Body of pancreas (tissue), 4 donors: ENCODE results near the gene MFSD2A. TPM values are rescaled to one million over a fixed set of nuclear protein-coding genes. Genes with fewer than 3 reads are reported as not detected.

Experiments
- ATAC-seq: fragments of 150-250 bp; one replicate; pipeline ENCODE4 v1.9.1; 2016
- DNase-seq, 4 donors: peaks; one replicate each; pipeline ENCODE4 v3.0.0-alpha.2; 2019
- H3K27ac ChIP-seq, 4 donors: fragments of 200-600 bp; sonication (generic); 1 replicate in 3 of 4; 2 replicates in 1 of 4; pipeline versions ENCODE4 v1.5.1 to v1.6.1; 2016 to 2019; ENCODE audit warnings: mild to moderate bottlenecking in 1 of 4, mixed read lengths in 1 of 4, moderate library complexity in 1 of 4
- H3K27me3 ChIP-seq, 2 donors: fragments of 200-600 bp; sonication (generic); one replicate each; pipeline ENCODE4 v1.6.0; 2016; ENCODE audit warnings: mild to moderate bottlenecking in 1 of 2
- H3K36me3 ChIP-seq, 2 donors: fragments of 200-600 bp; sonication (generic); replicated peaks in 1 of 2; 2 replicates each; pipeline ENCODE4 v1.5.1; 2016; ENCODE audit warnings: low read depth in 2 of 2; ENCODE audit not compliant: insufficient read depth in 1 of 2
- H3K4me1 ChIP-seq: fragments of 200-600 bp; sonication (generic); one replicate; pipeline ENCODE4 v1.6.0; 2016
- H3K4me3 ChIP-seq, 2 donors: fragments of 200-600 bp; sonication (generic); 1 replicate in 1 of 2; 2 replicates in 1 of 2; pipeline ENCODE4 v1.5.1; 2016 to 2019
- H3K9me3 ChIP-seq, 3 donors: fragments of 200-600 bp; sonication (generic); 1 replicate in 2 of 3; 2 replicates in 1 of 3; pipeline ENCODE4 v1.5.1; 2016
- CTCF ChIP-seq, 7 experiments: fragments of 450-650 bp in 4 of 7; fragments of 200-600 bp in 3 of 7; sonication (generic) in 3 of 7; IDR thresholded peaks; one replicate each; pipeline ENCODE4 v1.5.1; 2016 to 2019; ENCODE audit warnings: antibody characterized with exemption in 7 of 7
- POLR2A ChIP-seq, 3 donors: fragments of 450-650 bp; IDR thresholded peaks; one replicate each; pipeline ENCODE4 v1.6.1; 2016; ENCODE audit warnings: antibody characterized with exemption in 3 of 3, mild to moderate bottlenecking in 2 of 3
- WGBS, 2 donors: methylation state at CpG; one replicate each; pipeline ENCODE4 v1.1.5; 2017; 5-methylcytosine and 5-hydroxymethylcytosine counted together
- intact Hi-C: fragments of 100-400 bp; cut with DNase I; formaldehyde crosslinking; loops from one replicate; pipeline ENCODE4 v1.15.1; 2023
- total RNA-seq, 2 donors: library from RNA; depleted of rRNA; stranded (reverse); fragments of >200 nt; gene quantifications; one replicate each; pipeline ENCODE4 v1.1.0, GENCODE V29; 2016

MFSD2A gene
- total RNA-seq, result under 1 TPM; 0.33 to 0.52 TPM

- H3K27ac ChIP-seq, result no peak within 1 kb of the TSS
- ATAC-seq, result peak; percentile 98
- WGBS, 2 donors, result 1 to 2% methylated on average over 14 to 61 of the region's 62 CpGs
These were observed at the start of gene MFSD2A for GRCh38 chr1:39954870-39955546. Gene MFSD2A (plus strand): TSS chr1:39955145. CDS start chr1:39955293, 148 bp downstream.

GRCh38 chr1:39905172-39905571, 49.8 kb upstream of the MFSD2A start:
- WGBS, 2 donors, result 85 to 92% methylated on average over 4 of the region's 4 CpGs
- intact Hi-C loops, result no loop called here
- TF ChIP-seq CTCF (IDR thresholded peaks at IDR 0.05) (no peak), POLR2A (IDR thresholded peaks at IDR 0.05) (no peak)
- peaks cover 13% of the 10 kb centered on the region for H3K4me1 ChIP-seq
- no peak for ATAC-seq
- H3K27me3 ChIP-seq, result no peaks in the 10 kb centered on the region
- no peak overlapping the region for H3K27ac ChIP-seq
- H3K36me3 ChIP-seq, result no peaks in the 10 kb centered on the region
- no peaks in the 10 kb centered on the region for H3K9me3 ChIP-seq
- no peak overlapping the region for H3K4me3 ChIP-seq
- no peak for DNase-seq

More at GRCh38 chr1:39954870-39955546, at the start of gene MFSD2A:
- no peaks in the 10 kb centered on the region for H3K36me3 ChIP-seq
- H3K9me3 ChIP-seq, result no peaks in the 10 kb centered on the region
- intact Hi-C loops, result no loop called here
- peak within 1 kb of the TSS in 1 of 2 donors; percentile 15 for H3K4me3 ChIP-seq
- peaks cover 20% of the 10 kb centered on the region for H3K4me1 ChIP-seq
- DNase-seq, result peak; percentile 89 to 94 (median 92)
- H3K27me3 ChIP-seq, result no peaks in the 10 kb centered on the region
- no peak for TF ChIP-seq CTCF (IDR thresholded peaks at IDR 0.05)
- TF ChIP-seq POLR2A (IDR thresholded peaks at IDR 0.05), result peak; percentile 10 to 53 (median 41)

GRCh38 chr1:39907528-39908453, 47.2 kb upstream of the MFSD2A start:
- Histone ChIP-seq H3K27ac (no peak overlapping the region), H3K27me3 (no peaks in the 10 kb centered on the region), H3K36me3 (no peaks in the 10 kb centered on the region), H3K9me3 (no peaks in the 10 kb centered on the region), H3K4me3 (no peak overlapping the region), H3K4me1 (no peaks in the 10 kb centered on the region)
- intact Hi-C loops, result no loop called here
- ATAC-seq (no peak), DNase-seq (no peak)
- TF ChIP-seq POLR2A (IDR thresholded peaks at IDR 0.05), result no peak
- TF ChIP-seq CTCF (IDR thresholded peaks at IDR 0.05), result no peak
- 64 to 72% methylated on average over 3 of the region's 3 CpGs for WGBS, 2 donors

GRCh38 chr1:39908534-39908933, 46.4 kb upstream of the MFSD2A start:
- H3K4me3 ChIP-seq, result no peak overlapping the region
- no peaks in the 10 kb centered on the region for H3K4me1 ChIP-seq
- TF ChIP-seq CTCF (IDR thresholded peaks at IDR 0.05) (no peak), POLR2A (IDR thresholded peaks at IDR 0.05) (no peak)
- ATAC-seq (no peak), DNase-seq (no peak)
- H3K36me3 ChIP-seq, result no peaks in the 10 kb centered on the region
- no peak overlapping the region for H3K27ac ChIP-seq
- H3K27me3 ChIP-seq, result no peaks in the 10 kb centered on the region
- intact Hi-C loops, result no loop called here
- WGBS, 2 donors, result 92 to 100% methylated on average over 2 of the region's 2 CpGs
- H3K9me3 ChIP-seq, result no peaks in the 10 kb centered on the region
